NCI-H2107 treated with DMSO at 0.1 percent for 48 hours (cell line): ENCODE data around the gene FRYL.
"Not testable (repeated sequence)": the region's sequence is repeated elsewhere in the genome, so short reads cannot be mapped to it uniquely, and the experiment has no call there.

Experiments
- DNase-seq: peaks from one replicate; lab custom pipeline; 2025; ENCODE audit not compliant: unreplicated experiment; lab: John Stamatoyannopoulos, UW

FRYL gene

GRCh38 chr4:48667148-48667547, 112.9 kb downstream of the FRYL start:
- DNase-seq: no peak

- no peak for DNase-seq
Observed at GRCh38 chr4:48665555-48666186, 114.4 kb downstream of the FRYL start.

- DNase-seq: no peak
Observed at GRCh38 chr4:48664938-48665337, 115.1 kb downstream of the FRYL start.

- DNase-seq: no peak
Observed at GRCh38 chr4:48661391-48661790, 118.7 kb downstream of the FRYL start.

DNA sequence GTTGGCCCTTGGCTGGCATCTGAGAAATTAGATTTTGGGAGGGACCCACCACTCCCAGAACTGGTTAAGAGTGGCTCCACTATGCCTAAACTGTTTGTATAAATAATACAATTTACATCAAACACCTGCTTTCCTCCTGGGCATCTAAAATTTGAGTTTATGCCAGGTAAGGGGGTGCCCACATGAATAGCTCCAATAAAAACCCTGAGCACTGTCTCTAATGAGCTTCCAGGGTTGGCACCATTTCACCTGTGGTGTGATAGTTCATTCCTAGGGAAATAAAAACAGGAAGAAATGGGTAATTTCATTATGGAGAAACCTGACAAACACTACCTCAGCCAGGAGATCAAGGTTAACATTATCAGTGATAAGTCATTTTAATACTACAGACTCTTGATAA, 119.7 kb downstream of the FRYL start:
- no peak for DNase-seq

GRCh38 chr4:48654015-48654664, 125.9 kb downstream of the FRYL start:
- DNase-seq: no peak

DNA sequence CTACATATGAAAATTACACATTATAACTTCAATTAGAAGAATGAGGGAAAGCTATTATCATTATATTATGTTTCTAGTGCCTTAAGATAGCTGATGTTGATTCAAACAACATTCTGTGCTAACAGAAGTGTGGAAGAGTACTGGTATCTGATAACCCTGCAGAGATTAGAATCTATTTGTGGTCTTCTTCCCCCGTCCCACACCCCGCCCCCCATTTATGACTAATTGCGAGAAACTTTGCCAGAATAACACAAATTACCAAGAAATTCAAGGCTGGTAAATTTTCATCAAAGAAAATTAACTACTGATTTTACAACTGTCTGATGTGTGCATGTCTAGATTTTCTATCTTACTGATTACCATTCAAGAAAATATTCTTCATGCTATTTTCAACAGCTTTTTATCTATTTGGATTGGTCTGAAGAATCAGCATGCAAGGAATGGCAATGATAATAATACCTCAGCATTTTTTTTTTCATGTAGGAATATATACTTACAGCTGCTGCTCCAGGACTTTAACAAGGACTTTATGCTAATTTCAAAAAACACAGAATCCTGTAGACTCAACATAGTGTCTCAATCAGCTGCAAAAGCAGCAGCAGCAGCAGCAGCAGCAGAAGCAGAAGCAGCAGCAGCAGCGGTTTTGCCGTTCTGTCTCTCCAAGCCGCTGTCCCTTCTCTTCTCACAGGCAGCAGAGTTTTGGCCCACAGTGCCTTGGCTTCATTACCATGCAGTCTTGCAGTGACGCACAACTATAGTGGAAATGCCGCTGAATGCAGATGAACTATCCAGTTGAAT, 126.7 kb downstream of the FRYL start:
- no peak for DNase-seq

DNA sequence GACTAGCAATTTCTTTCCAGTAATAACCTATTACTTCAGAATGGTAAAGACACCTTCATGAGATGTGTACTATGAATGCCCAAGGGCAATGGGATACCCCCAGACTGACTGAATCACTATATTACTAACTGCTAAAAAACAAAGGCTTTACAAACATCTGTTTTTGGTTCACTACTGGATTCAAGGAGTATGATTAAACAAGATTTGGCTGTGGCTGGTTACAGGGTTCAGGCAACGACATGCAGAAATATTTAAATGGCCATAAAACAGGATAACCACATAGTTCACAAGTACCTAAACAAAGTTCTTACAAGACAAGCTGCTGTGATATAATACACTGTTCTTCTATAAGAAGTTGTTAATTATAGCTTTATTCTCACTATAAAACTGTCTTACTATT, 128.2 kb downstream of the FRYL start:
- no peak for DNase-seq

DNA sequence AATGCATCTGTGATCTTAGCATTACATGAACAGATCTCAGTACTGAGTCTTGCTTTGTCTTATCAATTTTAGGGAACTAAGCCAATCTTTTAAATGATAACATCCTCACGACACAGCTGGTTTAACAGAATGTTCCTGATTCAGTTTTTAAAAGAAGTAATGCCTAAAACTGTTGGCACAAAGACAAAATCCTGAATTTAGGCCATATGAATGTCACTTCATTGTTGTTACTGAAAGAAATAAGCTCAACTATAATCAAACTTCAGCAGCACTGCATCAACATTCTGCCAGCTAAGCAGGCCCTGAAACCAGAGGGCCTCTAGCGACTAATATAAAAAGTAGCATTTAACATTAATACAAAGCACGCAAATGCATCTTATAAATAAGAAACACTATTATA, 130.6 kb downstream of the FRYL start:
- no peak for DNase-seq

GRCh38 chr4:48645225-48645794, 134.8 kb downstream of the FRYL start:
- no peak for DNase-seq

- DNase-seq: no peak
Observed at GRCh38 chr4:48642421-48643374, 137.4 kb downstream of the FRYL start.

DNA sequence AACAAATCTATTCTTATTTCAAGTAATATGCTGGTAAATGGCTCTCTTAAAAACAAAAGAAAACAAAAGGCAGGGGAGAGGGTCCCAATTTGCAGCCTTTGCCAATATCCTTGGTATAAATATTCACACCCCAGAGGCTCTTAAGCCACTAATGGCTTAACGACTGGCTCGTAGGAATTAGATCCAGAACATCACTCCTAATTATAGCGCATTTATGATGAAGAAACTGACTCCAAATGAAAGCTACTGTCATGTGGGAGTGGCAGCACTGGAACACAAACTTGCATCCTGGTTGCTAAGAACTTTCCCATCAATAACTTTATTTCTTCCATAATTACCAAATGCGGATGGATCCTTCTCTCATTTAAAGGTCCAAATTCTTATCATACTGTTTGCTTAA, 138.7 kb downstream of the FRYL start:
- DNase-seq: no peak

- no peak for DNase-seq
Observed at GRCh38 chr4:48640699-48641098, 139.4 kb downstream of the FRYL start.

- DNase-seq: no peak
Observed at GRCh38 chr4:48640225-48640624, 139.9 kb downstream of the FRYL start.

DNA sequence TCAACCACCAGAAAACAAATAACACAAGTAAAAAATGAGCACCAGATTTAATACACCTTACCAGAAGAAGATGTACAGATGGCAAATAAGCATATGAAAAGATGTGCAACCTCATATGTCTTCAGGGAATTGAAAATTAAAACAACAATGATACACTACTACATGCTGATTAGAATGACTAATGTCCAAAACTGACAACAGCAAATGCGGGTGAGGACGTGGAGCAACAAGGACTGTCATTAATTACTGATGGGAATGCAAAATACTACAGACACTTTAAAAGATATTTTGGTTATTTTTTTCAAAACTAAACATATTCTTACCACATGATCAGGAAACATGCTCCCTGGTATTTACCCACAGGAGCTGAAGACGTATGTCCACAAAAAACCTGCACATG, 140.3 kb downstream of the FRYL start:
- no peak for DNase-seq

GRCh38 chr4:48638586-48638985, 141.5 kb downstream of the FRYL start:
- DNase-seq: not testable (repeated sequence)

DNA sequence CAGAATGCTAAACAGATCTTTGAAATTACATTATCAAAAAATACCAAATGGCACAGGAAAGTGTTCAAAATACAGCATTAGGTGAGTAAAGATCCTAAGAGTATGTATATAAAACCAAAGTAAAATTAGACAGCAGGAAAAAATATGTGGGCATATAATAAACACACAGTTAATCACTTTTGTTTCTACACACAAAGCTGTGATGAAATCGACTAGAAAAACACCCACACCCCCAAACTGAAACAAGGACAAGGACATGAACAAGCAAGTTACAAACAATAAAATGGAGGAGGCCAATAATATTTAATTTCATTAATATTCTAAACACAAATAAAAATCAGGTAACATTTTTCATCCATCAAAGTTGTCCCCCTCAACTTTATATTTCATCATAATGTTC, 143.2 kb downstream of the FRYL start:
- no peak for DNase-seq

- DNase-seq: no peak
Observed at GRCh38 chr4:48635980-48636379, 144.1 kb downstream of the FRYL start.

- no peak for DNase-seq
Observed at GRCh38 chr4:48635310-48635709, 144.8 kb downstream of the FRYL start.

DNA sequence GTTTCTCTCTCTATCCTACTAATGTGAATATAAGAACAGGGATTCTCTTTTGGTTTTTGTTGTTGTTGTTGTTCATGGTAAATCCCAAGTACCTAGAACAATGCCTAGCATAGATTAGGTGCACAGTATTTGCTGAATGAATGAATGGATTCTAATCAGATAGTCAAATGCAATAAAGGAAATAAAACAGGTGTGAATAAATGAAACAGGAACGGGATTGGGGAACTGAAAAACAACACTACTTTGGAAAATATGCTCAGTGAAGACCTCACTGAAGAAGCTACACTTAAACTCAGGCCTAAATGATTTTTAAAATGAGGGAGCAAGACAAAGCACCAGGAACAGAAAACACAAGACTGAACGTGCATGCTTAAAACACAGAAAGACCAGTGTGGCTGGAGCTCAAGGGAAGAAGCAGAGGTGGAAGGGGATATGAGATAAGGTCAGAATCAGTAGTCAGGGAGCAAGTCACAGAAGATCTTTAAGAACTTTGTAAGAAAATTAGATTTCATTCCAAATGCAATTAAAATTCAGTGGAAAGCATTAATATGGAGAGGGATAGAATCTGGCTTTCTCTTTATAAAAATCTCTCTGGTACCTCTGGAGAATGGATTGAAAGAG, 145.3 kb downstream of the FRYL start:
- no peak for DNase-seq
